SIG-M5 (cell line): ENCODE measurements around the gene PSEN2.
"Not testable (repeated sequence)": the region's sequence is repeated elsewhere in the genome, so short reads cannot be mapped to it uniquely, and the experiment has no call there.

Source experiments
- DNase-seq: peaks from one replicate; lab custom pipeline; 2025; lab: John Stamatoyannopoulos, UW

Gene PSEN2

GRCh38 chr1:226916497-226916896, 46.1 kb downstream of the PSEN2 start:
- DNase-seq = no peak

- no peak for DNase-seq
These were observed 49.2 kb downstream of the PSEN2 start for GRCh38 chr1:226919587-226919986.

- DNase-seq = no peak
These were observed 49.6 kb downstream of the PSEN2 start for GRCh38 chr1:226919995-226920394.

- DNase-seq = no peak
These were observed 50.1 kb downstream of the PSEN2 start for GRCh38 chr1:226920446-226920894.

DNA sequence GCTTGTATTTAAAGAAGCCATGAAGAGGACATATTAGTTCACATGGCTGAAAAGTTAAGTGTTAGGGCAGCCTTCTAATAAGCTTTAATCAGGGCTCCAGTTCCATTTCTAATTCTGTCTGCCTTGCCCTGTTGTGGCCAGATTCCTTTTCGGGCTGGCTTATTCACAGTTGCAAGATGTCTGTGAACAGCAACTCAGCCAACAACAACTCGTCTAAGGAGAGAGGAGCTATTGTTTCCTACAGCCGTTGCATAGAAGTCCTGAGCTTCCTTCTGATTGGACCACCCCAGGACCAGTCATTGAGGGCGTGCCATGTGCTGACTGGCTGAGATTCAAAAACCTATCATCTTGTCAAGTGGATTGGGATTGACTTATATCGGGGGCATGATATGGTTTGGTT, 51.1 kb downstream of the PSEN2 start:
- DNase-seq = no peak

GRCh38 chr1:226929260-226930111, 59.1 kb downstream of the PSEN2 start:
- DNase-seq = not testable (repeated sequence)

DNA sequence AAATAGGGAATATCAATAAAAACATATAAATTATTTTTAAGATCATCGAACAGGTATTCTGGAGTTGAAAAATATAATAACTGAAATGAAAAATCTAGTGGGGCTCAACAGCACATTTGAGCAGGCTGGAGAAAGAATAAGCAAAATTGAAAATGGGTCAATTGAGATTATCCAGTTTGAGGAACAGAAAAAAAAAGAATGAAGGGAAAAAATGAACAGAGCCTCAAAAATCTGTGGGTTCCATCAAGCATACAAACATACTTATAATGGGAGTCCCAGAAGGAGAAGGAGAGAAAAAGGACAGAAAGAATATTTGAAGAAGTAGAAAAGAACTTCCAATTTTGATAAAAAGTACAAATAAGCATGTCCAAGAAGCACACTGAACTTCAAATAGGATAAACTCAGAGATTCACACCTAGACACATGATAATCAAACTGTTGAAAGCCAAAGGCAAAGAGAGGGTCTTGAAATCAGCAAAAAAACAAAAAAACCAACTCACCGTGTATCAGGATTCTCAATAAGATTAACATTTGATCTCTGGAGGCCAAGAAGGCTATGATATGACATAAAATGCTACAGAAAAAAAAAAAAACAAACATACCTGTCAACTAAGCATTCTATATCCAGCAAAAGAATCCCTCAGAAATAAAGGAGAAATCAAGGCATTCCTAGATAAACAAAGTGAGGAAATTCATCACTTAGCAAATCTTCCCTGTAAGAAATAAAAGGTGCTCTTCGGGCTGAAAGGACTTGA, 64.2 kb downstream of the PSEN2 start:
- DNase-seq = no peak

GRCh38 chr1:226937940-226938725, 67.7 kb downstream of the PSEN2 start:
- DNase-seq = no peak

GRCh38 chr1:226938903-226939437, 68.6 kb downstream of the PSEN2 start:
- no peak for DNase-seq

DNA sequence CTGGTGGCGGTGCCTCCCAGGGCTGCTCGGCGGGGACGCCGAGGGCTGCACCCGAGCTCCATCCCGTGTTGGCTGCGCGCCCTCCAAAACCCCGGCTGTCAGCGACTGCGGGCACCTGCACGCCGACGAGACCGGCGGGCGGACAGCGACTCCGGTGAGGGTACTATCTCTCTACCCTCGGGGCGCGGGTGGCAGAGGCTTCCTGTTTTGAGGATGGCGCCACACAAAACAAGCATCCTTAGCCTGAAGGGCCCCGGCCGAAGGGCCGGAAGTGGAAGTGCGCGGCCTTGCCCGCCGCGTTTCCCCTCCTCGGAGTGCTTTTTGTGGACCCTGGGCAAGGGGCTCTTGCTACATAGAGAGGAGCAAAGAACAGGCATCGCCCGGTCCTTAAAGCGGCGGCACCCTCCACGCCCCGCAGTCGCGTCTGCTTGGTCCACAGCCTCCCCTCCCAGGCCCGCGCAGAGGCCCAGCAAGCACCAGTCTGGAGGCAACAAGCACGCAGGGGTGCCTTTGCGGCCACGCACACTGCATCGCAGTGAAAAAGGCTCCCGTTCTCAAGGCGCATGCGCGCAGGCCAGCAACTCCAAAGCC, 69.1 kb downstream of the PSEN2 start:
- DNase-seq = no peak

DNA sequence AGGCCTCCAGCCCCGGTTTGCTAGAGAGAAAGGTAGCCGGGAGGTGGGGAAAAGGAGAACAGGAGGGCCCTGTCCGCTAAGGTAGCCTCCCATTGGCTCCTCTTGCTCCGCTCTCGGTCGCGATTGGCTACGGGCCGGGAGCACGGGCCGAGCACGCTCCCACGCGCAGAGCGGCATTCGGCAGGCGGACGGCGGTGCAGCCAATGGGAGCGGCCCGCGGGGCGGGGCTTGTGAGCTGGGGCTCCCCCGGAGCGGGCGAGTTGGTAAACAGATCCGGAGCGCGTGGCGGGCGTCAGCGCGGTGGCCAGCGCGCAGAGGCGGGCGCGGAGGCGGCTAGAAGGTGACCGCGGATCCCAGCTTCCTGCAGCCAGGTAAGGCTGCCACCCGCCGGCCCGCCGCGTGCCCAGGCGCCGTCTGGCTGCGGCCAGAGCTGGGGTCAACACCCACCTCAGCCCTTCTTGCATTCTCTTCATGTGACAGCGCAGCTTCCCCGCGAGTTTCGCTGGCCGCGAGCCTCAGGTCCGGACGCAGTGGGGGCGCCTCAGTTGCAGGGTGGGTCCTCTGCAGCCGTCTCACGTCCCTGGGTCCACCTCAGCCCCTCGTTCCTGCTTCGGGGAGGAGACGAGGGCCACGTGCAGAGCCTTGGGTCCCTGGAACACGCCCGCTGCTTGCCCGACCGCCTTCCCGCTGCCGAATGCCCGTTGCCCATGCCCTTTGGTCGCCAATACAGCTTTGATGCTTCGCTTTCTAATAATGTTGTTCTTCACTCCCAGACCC, 69.8 kb downstream of the PSEN2 start, which contains the start of gene COQ8A:
TSS of gene COQ8A (plus strand) at position 266 of the 777 bp plus-strand sequence. CDS start 21,092 bp downstream, outside the sequence.
- DNase-seq = peak; percentile 99

DNA sequence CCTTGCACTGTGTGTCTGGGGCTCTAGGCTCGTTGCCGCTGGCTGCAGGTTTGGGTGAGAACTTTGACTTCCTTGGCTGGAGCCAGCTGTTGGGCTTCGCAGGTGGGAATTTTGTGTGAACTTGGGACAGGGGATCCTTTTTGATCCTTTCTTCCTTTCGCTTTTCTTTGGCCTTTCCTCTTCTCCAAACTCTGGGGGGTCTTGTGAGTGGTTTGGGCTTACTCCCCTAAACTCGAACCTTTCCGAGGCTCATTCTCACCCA, 70.3 kb downstream of the PSEN2 start:
- no peak for DNase-seq

DNA sequence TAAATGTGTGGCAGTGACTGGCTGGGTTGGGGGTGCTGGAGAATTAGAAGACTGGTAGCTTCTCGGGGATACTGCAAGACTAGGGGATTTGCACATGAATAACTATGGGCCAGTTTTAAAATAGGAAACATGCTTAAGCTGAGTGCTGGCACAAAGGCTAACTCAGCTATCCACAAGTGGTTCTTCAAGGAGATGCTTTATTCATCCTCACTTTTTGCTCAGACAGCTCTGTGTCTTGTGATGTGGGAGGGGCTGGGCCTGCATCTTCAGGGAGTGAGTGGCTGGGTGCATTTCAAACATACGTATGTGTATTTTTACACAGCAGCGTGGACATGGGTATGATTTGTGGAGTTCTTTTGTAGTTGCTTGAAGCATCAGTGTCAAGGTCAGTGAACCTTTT, 72.0 kb downstream of the PSEN2 start:
- DNase-seq = no peak

- DNase-seq = no peak
These were observed 72.7 kb downstream of the PSEN2 start for GRCh38 chr1:226943156-226943555.

- no peak for DNase-seq
These were observed 73.5 kb downstream of the PSEN2 start for GRCh38 chr1:226943927-226944326.

GRCh38 chr1:226945106-226945857, 74.9 kb downstream of the PSEN2 start:
- DNase-seq = no peak
